Activated CD4-positive, alpha-beta T cell treated with anti-CD3 and anti-CD28 coated beads, Interleukin-2, amount 50 U/mL, for 16 hours (primary cell): ENCODE measurements around the gene SPATS2L.

ENCODE experiments used
- DNase-seq: peaks from one replicate; pipeline ENCODE4 v3.0.0-alpha.2; 2020

The SPATS2L gene

DNA sequence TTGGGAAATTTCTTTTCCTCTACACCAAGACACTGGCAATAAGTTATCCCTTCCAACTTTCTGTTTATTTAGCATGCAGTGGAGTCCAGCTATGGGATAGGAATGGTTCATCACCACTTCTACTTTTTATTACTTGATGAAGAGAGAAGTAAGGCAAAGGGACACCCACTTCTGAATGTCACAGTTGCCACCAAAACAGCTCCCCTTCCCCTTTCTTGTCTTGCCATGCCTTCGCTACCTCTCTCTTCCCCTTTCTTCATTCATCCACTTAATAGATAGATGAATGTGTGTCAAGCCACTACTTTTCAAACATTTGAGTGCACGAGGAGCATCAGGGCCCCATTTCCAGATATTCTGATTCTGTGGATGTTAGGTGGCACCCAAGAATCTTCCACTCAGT lies 143.8 kb downstream of the SPATS2L start:
- no peak for DNase-seq

DNA sequence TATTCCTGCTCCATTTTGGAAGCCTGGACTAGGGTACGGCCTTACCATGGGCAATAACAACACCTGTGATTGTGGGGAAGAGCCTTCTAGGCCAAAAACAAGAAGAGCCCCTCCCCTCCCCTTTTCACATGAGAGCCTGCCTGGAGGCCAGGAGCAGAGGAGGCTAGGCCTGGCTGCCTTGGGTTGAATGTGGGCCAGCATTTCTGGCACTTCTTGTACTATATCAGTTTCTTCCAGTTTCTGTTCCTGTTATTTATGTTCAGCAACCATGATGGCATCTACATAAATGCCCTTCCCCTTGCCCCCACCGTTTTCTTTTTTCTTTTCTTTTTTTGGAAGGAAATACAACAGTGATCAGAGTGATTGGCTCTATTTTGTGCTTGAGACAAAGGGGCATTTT lies 145.0 kb downstream of the SPATS2L start:
- DNase-seq = no peak

DNA sequence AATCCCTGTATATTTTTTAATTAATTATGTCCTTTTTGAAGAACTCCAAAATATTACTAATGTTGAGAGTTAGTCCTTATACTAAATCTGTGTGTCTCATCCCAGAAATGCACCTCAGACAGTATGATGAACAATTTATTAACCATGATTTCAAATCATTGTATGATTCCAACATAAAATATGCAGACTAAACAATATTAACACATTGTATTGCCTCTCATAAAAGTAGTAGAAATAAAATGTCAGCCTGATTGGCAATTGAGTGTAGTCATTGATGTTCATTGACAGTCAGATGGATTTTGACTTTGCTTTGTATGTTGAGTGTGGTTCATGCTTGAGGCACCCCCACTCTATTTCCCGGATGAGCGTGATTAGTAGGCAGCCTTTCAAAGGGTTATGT lies 145.9 kb downstream of the SPATS2L start:
- DNase-seq = no peak

DNA sequence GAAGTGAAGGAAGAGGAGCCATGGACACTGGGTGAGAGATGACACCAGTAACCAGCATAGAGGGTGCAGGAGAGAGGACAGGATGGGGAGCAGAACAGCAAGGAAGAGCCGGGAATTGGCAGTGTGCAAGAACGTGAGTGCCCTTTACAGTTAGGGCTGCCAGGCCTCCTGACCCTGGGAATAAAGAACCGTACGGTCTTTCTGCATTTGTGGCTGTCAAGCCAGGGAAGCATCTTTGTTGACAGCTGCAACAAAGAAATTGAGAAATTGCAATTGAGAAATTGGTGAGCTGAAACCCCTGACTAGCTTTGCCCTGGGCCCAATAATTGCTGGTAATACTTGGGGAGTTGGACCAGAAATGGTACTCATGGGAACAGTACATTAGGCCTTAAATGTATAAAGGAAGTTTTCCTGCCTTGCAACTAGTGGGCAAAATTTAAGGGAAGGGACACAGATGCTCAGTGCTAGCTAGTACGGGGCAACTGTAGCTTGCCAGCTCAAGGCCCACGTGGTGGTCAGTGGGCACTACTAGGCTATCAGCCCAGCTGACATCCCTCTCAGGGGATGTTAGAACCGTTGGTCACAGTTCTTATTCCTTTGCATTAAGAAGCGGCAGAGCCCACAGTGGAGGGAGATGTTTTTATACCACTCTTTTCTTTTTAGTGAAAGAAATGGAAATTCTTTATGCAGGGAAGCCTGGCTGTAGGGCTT lies 146.8 kb downstream of the SPATS2L start:
- DNase-seq = no peak

DNA sequence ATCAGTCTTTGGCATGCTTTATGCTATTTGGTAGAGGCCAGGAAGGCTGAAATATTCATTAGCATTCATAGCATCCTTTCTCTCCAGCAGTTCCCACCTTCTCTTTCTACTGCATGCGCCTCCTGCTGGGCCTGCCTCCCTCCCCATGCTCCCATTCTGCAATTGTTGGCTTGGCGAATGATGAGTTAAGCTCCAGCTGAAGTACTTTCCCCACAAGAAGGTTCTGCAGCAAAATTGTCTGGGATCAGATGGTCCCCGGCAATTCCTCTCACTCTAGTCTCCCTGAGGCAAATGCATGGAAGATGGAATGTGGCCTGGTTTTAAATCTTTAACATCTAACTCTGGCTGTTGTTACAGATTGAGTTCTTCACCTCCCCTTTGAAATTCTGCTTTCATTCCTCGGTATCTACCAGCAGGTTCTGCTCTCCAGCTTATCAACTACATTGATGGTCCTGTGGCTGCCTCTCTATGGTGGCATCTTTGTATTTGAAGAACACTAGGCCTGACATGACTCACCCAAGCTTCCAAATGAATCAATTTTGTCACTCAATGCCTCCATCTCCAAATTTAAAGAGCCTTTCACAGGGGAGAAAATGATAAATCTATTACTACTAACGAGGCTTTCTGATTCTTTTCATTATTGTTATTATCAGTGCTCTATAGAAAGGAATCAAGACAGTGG lies 147.5 kb downstream of the SPATS2L start:
- DNase-seq = peak; percentile 75

DNA sequence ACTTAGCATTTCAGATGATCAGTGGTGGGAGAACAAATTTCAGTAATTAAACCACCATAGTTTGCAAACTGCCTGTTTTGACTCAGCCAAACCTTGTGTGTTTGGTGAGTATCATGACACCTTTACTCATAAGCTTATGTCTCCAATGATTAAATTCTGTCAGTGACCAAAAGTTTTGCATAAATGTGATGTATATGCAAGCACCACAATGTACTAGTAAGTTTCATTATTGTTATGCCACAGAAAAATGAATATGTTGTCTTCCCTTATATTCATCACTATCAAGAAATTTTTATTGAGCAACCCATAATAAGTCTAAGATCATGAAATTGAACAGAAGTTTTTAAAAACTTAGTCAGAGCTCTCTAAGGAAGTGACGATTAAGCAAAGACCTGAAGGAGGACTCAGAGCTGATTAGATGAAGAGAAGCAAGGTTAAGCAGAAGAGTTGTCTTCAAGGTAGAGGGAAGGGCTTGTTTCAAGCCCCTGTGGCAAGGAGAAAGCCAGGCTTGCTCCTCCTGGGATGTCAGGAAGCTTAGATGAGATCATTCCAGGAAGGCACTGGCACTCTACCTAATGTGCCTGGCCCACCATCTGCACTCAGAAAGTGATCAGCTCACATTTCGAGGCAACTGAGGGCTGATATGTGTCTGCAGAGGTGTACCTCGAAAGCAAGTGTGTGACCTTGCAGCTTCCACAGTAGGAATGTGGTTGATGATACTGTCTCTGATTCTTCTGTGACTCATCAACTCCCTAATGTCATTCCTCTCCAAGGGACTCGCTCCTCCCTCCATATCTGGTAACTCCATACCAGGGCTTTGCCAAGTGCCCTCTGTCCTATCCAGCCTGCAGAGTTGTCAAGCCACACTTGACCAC lies 148.7 kb downstream of the SPATS2L start:
- DNase-seq = peak; percentile 87

DNA sequence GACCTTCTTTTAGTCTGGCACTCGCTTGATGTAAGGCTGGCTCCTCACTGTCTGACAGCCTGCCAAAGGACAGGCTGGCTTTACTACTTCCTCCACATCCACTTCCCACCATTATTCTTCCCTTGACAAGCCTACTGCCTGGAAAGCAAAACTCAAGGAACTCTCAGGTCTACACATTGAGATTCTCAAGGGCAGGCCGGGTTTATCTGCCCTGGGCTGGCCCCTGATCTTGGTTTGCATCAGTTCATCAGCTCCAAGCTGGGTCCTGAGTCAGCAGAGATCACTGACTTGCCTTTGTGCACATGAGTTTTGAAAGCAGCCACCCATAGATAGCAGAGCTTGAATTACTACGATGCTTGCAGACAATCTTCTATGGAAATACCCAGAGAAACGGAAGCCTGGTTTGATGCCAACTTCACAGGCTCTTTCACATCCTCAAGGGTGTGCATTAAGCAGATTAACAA lies 149.5 kb downstream of the SPATS2L start:
- peak; percentile 76 for DNase-seq

DNA sequence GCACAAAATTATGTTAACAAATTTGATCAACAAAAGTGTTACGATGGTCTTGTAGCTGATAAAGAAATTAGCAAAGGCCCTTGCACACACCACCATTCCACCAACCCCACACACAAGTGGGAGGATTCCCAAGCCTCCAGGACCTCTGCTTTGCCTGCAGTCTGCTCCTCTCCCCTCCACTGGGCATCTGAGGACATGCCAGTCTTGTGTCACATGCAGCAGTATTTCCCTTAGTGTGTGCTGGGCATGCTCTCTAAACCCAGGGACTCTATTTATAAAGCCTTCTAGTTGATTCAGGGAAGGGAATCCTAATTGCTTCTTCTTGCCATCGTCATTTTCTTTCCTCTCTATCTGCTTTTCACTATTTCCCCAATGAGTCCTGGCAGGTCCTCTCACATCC lies 150.1 kb downstream of the SPATS2L start:
- no peak for DNase-seq

DNA sequence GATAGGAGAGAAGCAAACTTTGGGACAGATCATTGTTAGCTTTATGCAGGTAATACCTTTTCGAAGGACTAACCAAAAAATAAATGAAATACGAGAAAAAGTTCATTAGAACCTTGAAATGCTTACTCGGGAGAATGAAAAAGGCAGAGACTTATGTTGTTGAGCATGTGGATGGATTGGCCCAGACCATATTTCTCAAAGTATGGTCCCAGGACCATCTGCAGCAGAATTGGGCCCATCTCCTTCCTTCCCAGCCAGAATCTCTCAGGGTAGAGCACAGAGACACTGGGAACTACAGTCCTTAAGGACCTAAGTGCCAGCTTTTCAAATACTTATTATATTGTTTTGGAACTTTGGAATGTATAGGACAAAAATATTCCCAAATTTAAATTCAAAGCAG lies 152.6 kb downstream of the SPATS2L start:
- no peak for DNase-seq

DNA sequence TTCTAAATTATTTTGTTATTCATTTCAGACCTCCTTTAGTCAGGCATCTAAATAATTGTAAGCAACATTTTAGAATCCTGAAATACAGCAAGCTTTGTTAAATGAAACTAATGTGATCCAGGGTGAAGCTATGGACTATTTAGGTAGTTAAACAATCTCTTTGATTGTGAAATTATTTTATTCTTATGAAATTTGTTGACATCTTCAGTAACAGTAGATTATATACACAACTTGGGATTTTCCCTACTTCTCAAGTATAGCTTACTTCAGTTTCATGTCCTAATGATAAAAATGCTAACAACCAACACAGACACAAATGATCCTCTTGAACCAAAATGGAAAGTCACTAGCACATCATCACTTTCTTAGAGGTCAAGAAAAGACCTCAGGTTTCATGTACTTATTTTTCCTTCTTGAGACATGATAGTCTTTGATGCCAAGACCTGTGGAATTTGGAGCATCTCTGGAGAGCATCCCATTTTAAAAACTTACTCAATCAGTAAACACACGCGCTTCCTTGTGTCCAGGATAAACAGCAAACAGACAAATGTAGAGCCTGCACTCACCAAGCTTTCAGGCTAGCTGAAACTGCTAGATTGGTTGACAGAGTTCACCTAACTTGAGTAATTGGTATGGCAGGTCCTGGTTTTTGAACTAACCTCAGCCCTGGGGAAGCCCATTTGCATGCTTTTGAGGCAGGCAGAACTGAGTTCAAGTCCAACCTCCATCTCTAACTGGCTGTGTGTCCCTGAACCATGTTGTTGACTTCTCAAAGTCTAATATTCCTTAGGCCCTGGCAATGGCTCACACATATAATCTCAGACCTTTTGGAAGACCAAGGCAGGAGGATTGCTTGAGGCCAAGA lies 155.6 kb downstream of the SPATS2L start:
- DNase-seq = no peak

DNA sequence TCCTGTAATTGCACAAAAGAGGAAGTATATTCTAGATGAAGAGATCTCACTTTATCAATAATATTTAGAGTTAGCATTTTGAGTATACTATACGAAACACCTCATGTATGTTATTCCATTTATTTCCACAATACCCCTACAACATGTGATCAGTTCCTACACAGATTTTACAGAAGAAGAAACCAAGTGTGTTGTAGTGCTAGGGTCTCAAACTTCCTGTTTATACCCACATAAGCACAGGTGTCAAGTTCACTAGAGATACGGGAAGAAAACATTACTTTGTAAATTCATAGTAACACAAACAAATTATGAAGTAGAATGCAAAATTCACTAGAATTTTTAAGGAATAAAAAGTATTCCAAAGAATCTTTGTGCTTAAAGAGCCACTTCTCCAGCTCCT lies 157.0 kb downstream of the SPATS2L start:
- DNase-seq = no peak

DNA sequence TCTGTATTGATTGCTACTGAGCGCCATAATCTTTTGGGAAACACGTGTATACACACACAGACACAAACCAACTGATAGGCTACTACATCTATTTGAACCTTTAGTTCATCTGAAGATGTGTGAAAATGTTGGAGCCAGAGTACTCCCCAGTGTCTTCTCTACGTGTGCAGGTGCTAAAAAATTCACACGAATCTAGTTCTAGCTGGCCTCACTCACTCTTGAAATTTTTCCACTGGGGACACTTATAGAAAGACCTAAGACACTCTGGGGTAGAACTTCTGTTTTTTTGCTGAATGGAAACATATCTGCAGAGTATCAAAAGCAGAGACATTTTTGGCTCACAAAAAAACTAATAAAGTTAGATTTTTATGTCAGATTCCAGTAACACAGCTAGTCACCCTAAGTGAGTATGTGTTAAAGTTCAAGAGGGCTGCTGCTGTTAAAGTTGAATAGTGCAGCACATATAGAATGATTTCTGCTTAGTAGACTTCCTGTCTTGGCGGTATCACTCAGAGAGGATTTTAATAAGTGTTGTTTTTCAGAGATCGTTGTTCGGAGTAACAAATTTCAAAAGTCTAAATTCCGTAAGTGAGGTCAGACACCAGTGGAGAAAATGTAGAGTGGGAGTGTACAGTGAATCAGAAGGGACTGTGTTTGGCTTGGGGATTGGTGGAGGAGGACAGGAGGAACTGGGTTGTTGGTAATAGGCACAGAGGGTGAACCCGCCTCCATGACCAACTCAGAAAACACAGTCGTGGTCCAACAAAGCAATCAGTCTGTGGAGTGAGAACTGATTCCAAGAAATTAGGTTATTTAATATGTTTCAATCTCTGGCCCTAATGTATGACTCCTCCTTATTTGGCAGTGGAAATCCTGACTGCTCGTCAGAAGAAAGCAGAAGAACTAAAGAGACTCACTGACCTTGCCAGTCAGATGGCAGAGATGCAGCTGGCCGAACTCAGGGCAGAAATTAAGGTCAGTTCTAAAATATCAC lies 160.2 kb downstream of the SPATS2L start:
- DNase-seq = peak; percentile 59

DNA sequence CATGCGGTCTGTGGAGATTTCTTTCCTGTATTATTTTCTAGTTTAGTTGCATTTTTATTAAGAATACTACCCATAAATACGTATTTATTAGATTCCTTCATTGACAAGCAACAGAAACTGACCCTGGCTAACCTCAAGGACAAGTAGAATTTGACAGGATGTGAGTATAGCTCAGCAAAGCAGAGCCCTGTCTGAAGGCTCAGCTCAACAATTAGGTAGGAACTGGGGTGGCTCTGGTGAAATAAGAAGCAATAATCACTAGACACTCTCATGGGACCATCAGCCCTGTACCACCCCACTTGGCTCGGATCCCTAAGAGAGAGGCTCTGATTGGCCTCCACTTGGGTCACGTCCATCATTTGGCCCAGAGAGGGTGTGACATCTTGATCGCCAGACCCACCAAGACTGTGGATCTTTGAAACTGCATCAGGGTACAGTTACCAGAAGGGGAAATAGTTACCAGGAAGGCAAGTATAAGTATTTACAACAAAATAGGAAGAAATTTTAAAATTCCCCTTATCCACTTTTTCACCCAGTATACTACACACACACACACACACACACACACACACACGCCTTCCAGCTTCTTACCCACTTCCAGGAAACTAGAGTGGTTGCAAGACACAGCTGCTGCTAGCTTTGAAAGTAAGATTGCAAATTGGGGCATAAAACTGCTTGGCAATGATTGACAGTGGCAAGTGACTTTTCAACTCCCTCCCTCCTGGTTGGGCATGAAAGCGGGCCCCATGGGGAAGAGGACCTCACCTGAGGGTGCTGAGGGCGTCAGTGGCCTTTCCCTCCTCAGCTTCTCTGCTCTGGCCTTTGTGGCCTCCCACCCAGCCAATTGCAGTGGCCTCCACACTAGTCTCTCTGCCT lies 161.6 kb downstream of the SPATS2L start:
- peak; percentile 62 for DNase-seq

DNA sequence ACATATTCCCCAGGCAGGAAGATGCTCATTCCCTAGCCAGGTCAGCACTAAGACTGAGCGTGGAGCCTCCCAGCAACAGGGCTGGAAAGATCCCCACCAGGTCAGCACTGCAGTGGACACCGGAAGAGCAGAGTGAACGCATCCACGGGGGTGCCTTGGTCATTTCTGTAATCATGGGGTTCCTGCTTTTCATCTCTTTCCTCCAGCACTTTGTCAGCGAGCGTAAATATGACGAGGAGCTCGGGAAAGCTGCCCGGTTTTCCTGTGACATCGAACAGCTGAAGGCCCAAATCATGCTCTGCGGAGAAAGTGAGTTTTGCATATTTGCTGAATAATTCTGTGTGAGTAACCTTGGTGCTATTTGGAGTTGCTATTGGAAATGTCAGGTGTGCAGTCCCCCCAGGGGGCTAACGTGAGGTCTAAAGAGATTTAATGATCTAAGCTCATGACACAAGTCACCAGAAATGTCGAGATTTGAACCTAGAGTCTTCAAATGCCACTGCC lies 163.3 kb downstream of the SPATS2L start:
- DNase-seq = no peak

DNA sequence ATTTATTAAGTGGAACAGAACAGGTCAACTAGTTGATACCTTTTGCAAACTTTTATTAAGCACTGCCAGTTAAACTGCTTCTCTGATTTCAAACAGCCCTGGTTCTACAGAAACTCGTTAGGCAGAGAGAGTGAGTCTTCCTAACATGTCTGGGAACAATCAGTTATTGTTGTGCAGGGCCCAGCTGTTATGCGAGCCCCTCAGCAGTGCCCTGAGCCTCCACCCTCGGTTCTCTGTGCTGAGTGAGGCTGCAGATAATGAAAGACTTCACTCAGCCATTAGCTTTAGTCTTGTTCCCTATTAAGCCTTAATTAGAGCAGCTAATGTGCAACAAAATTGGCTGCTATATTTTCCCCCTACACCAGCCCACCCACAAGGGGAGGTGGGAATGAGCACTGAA lies 163.7 kb downstream of the SPATS2L start:
- DNase-seq = no peak

DNA sequence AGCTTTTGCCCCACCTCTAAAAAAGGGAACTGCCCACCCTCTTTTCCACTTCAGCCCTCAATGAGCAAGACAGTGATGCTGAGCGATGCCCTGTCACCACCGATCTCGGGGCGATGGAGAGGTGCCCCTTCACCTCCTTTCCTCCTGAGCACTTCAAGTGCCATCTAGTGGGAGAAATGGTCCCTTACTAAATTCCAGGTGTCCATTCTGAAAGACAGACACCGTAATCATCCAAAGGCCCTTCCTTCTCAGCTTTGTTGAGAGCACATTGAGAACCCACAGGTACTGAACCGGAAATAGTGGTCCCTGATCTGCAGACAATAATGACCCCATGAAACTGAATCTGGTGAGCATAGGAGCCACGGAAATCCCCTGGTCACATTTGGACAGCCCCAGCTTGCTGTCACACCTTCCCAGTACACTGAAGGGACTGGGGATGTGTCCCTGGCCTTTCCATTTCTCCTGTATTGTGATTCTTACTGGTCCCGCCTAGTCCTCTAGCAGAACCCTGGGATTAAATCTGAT lies 164.9 kb downstream of the SPATS2L start:
- peak; percentile 65 for DNase-seq

DNA sequence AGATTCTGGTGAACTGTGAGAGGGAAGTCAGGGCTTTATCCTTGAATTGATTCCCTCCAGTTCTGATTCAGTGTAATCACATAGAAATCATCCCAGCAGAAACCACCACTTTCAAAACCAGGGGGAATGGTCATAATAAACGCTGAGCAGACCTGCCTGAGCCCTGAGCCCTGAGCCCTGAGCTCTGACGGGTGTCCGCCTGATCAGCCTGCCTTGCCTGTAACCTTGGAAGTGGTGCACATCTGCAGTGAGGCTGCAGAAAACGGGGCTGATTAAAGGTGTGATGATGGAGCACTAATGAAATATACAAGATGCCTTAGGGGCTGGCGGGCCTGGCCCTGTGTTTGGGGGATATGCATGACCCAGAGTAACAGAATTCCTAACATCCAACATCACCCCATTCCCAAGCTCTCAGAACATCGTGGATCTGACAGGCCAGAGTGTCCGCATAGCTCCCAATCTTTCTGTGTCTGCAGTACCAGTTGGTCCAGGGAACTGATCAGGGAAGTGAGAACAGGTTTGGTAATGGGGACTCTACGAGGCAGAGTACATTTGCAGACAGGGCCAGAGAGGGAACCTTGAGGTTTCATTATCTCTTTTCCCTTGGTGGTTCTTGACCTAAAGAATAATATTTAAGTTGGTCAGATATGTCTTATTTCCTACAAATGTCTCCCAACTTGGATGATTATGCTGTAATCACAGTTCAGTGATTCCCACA lies 165.6 kb downstream of the SPATS2L start:
- no peak for DNase-seq

DNA sequence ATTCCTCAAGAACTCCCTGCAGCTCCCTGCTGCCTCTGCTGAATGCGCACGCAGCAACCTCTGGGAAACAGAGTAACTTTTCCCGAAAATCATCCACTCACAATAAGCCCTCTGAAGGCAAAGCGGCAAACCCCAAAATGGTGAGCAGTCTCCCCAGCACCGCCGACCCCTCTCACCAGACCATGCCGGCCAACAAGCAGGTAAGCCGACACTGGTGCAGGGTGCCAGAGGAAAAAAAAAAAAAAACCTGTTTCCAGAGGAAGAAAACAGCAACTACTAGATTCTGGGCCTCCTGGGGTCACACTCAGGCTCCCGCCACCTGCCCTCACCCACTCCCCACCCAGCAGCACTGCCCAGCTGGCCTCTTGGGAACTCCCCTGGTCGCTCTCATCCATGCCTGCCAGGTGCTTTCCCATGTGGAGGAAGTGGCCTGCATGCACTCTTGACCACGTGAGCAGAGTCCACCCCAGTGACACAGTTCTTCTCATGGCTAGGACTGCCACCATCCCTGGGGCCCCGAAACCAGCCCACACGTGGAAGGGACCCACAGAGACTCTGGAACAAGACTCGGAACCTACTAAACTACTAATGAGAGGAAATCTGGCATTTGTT lies 166.5 kb downstream of the SPATS2L start:
- no peak for DNase-seq

DNA sequence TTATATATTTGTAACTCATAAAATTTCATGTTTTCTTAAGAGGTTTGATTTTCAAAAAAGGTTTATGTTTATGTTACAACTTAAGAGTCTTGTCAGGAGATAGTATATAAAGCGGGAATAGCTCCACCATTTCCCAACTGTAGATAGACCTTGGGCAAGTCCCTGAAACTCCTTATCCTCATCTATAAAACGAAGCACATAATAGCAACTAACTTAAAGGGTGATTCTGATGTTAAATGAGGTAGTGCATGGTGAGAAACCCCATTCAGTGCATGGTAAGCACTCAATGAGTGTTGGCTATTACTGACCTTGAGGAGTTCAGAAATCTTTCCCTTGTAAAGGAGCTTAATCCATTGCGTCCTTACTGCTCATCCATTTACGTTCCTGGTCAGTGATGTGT lies 169.3 kb downstream of the SPATS2L start:
- no peak for DNase-seq
